Measurements from ENCODE around the gene NXPE4.

DNA sequence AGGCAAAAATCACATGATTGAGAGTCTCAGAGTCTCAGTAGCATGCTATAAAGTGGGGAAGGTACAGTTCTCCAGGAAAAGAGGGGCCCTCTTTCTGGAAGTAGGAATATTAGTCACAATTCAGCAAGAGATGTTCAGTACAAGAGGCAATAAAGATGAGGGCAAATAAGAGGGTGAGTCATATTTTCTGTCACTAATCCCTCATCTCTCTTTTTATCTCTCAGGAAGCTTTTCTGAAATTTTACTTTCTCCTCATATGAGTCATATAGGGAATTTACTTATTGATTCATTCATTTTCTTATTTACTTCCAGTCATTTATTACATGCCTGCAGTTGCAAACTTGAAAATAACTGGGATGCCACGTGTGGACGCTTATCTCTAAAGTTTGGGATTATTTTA is 32.5 kb downstream of the NXPE4 start:
- TF ChIP-seq, protein P1, sequence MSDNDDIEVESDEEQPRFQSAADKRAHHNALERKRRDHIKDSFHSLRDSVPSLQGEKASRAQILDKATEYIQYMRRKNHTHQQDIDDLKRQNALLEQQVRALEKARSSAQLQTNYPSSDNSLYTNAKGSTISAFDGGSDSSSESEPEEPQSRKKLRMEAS (IDR thresholded peaks at IDR 0.05): no peak
- TF ChIP-seq CREB1 (IDR thresholded peaks at IDR 0.05; ENCODE audit: low read depth) (no peak), EP300 (IDR thresholded peaks at IDR 0.05; ENCODE audit: borderline replicate concordance) (no peak), NFIC (IDR thresholded peaks at IDR 0.05) (no peak), CEBPB (IDR thresholded peaks at IDR 0.05) (no peak), FOXM1 (IDR thresholded peaks at IDR 0.05; ENCODE audit: borderline replicate concordance, low read depth) (no peak), YY1 (IDR thresholded peaks at IDR 0.05; ENCODE audit: low read depth) (no peak), EGR1 (IDR thresholded peaks at IDR 0.05) (no peak), TEAD4 (IDR thresholded peaks at IDR 0.05) (no peak), TCF12 (IDR thresholded peaks at IDR 0.05; ENCODE audit: low read depth) (no peak), RAD21 (IDR thresholded peaks at IDR 0.05; ENCODE audit: low read depth) (no peak), TAF1 (IDR thresholded peaks at IDR 0.05; ENCODE audit: low read depth) (no peak), ZBTB7A (IDR thresholded peaks at IDR 0.05; ENCODE audit: low read depth) (no peak)
- TF ChIP-seq, protein P2, sequence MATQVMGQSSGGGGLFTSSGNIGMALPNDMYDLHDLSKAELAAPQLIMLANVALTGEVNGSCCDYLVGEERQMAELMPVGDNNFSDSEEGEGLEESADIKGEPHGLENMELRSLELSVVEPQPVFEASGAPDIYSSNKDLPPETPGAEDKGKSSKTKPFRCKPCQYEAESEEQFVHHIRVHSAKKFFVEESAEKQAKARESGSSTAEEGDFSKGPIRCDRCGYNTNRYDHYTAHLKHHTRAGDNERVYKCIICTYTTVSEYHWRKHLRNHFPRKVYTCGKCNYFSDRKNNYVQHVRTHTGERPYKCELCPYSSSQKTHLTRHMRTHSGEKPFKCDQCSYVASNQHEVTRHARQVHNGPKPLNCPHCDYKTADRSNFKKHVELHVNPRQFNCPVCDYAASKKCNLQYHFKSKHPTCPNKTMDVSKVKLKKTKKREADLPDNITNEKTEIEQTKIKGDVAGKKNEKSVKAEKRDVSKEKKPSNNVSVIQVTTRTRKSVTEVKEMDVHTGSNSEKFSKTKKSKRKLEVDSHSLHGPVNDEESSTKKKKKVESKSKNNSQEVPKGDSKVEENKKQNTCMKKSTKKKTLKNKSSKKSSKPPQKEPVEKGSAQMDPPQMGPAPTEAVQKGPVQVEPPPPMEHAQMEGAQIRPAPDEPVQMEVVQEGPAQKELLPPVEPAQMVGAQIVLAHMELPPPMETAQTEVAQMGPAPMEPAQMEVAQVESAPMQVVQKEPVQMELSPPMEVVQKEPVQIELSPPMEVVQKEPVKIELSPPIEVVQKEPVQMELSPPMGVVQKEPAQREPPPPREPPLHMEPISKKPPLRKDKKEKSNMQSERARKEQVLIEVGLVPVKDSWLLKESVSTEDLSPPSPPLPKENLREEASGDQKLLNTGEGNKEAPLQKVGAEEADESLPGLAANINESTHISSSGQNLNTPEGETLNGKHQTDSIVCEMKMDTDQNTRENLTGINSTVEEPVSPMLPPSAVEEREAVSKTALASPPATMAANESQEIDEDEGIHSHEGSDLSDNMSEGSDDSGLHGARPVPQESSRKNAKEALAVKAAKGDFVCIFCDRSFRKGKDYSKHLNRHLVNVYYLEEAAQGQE (IDR thresholded peaks at IDR 0.05; ENCODE audit: low read depth): no peak

All from Ishikawa (cell line).